K562 (cell line): ENCODE data around the gene PGD. TPM values are rescaled to one million over a fixed set of nuclear protein-coding genes. Genes with fewer than 3 reads are reported as not detected.

ENCODE experiments used
- ATF2 ChIP-seq: sonication (generic); formaldehyde crosslinking; IDR thresholded peaks from 2 replicates; pipeline ENCODE4 v1.8.1; 2022; ENCODE audit warnings: missing genetic modification reagents
- DPF2 ChIP-seq: fragments of 450-650 bp; IDR thresholded peaks from 2 replicates; pipeline ENCODE4 v1.6.1; 2016
- GTF2F1 ChIP-seq: IDR thresholded peaks from 2 replicates; pipeline ENCODE4 v1.6.1; 2011; ENCODE audit warnings: low read depth, low read length, improper control_type of control experiment
- HMGXB4 ChIP-seq: sonication (generic); formaldehyde crosslinking; IDR thresholded peaks from 2 replicates; pipeline ENCODE4 v1.8.1; 2023; ENCODE audit warnings: mild to moderate bottlenecking, missing genetic modification reagents
- HNRNPUL1 ChIP-seq: fragments of 200-400 bp; formaldehyde crosslinking; IDR thresholded peaks from 2 replicates; pipeline ENCODE4 v1.6.1; 2017; ENCODE audit warnings: low read length
- MEIS2 ChIP-seq: fragments of 450-650 bp; IDR thresholded peaks from 2 replicates; pipeline ENCODE4 v1.6.1; 2014; ENCODE audit warnings: mild to moderate bottlenecking; ENCODE audit not compliant: partially characterized antibody
- NFIX ChIP-seq: fragments of 250-450 bp; sonication (Bioruptor Pico); IDR thresholded peaks from 2 replicates; pipeline ENCODE4 v1.4.0; 2020; ENCODE audit warnings: low read depth, mild to moderate bottlenecking, moderate library complexity
- NR2F6 ChIP-seq: fragments of 450-650 bp; formaldehyde crosslinking; IDR thresholded peaks from 2 replicates; pipeline ENCODE4 v1.4.0; 2020; ENCODE audit warnings: mild to moderate bottlenecking
- NR3C1 ChIP-seq: sonication (generic); formaldehyde crosslinking; IDR thresholded peaks from 2 replicates; pipeline ENCODE4 v1.8.1; 2022; ENCODE audit warnings: missing genetic modification reagents
- RBM17 ChIP-seq: fragments of 200-400 bp; formaldehyde crosslinking; IDR thresholded peaks from 2 replicates; pipeline ENCODE4 v1.6.1; 2017; ENCODE audit warnings: low read depth, mild to moderate bottlenecking, low read length, borderline replicate concordance
- SAFB ChIP-seq: fragments of 200-400 bp; formaldehyde crosslinking; IDR thresholded peaks from 2 replicates; pipeline ENCODE4 v1.6.1; 2017; ENCODE audit warnings: low read depth, low read length, borderline replicate concordance
- SLC30A9 ChIP-seq: fragments of 250-450 bp; sonication (Bioruptor Pico); IDR thresholded peaks from 2 replicates; pipeline ENCODE4 v1.8.0; 2022; ENCODE audit warnings: mild to moderate bottlenecking, moderate library complexity
- SOX6 ChIP-seq: fragments of 450-650 bp; IDR thresholded peaks from 2 replicates; pipeline ENCODE4 v1.6.1; 2014; ENCODE audit warnings: mild to moderate bottlenecking
- TAF15 ChIP-seq: fragments of 200-400 bp; formaldehyde crosslinking; IDR thresholded peaks from 2 replicates; pipeline ENCODE4 v1.6.1; 2017; ENCODE audit warnings: mild to moderate bottlenecking, low read depth, low read length, moderate library complexity
- VEZF1 ChIP-seq: fragments of 200-800 bp; sonication (Bioruptor generic); IDR thresholded peaks from 2 replicates; pipeline ENCODE4 v1.6.1; 2017; ENCODE audit warnings: missing genetic modification characterization, missing compliant biosample characterization
- ZMIZ1 ChIP-seq, 2 experiments: fragments of 150-350 bp in 1 of 2; IDR thresholded peaks; 2 replicates each; pipeline ENCODE4 v1.6.1; 2012 to 2016; ENCODE audit warnings: low read depth in 2 of 2, low read length in 2 of 2, mild to moderate bottlenecking in 1 of 2, moderate library complexity in 1 of 2
- ZNF347 ChIP-seq: fragments of 450-650 bp; formaldehyde crosslinking; IDR thresholded peaks from 2 replicates; pipeline ENCODE4 v1.4.0; 2020; ENCODE audit warnings: low read depth, mild to moderate bottlenecking, moderate library complexity
- ZNF511 ChIP-seq: sonication (generic); formaldehyde crosslinking; IDR thresholded peaks from 2 replicates; pipeline ENCODE4 v1.8.0; 2022; ENCODE audit warnings: mild to moderate bottlenecking, missing genetic modification reagents
- ZNF589 ChIP-seq: fragments of 200-800 bp; sonication (Bioruptor generic); IDR thresholded peaks from 2 replicates; pipeline ENCODE4 v1.6.1; 2016; ENCODE audit warnings: low read depth, missing genetic modification characterization, missing compliant biosample characterization
- ZSCAN32 ChIP-seq: fragments of 450-650 bp; formaldehyde crosslinking; IDR thresholded peaks from 2 replicates; pipeline ENCODE4 v1.4.0; 2020; ENCODE audit warnings: mild to moderate bottlenecking, moderate library complexity
- polyA plus RNA-seq, 8 experiments: library from polyadenylated mRNA; depleted of rRNA in 4 of 8; stranded (reverse) in 5 of 8; unstranded in 3 of 8; fragments of >200 nt; fragmentation: Nextera tagmentation in 2 of 8; fragmentation: Illumina TruSeq in 1 of 8; extraction: Ambion mirVana in 2 of 8; extraction: Trizol in 1 of 8; gene quantifications; 2 replicates each; pipeline versions ENCODE4 v1.2.1 to v1.2.3, GENCODE V29; 2011 to 2014; ENCODE audit warnings: inconsistent platforms in 1 of 8, missing spikeins in 1 of 8
- total RNA-seq, 7 experiments: library from RNA; depleted of rRNA in 6 of 7; stranded (reverse); fragments of >200 nt in 6 of 7; fragmentation: Illumina TruSeq in 2 of 7; extraction: Trizol in 2 of 7; gene quantifications; 2 replicates each; pipeline versions ENCODE4 v1.2.1 to v1.2.3, GENCODE V29; 2011 to 2021; ENCODE audit warnings: low replicate concordance in 1 of 7

Gene PGD
- total and polyA plus RNA-seq, 9 of the 15 experiments (the other 6 are each of a cell fraction or from before 2014, with no cell fraction given), result 177 to 542 (median 270) TPM

- TF ChIP-seq MEIS2, result peak; percentile 59
- TF ChIP-seq HNRNPUL1, result no peak
- TF ChIP-seq ZNF347 (CRISPR knock-in tag), result no peak
- 0 out of 2 replicates have a peak, but pooled peaks have one; percentile 63 for TF ChIP-seq GTF2F1
- peak in 1 of 2 experiments; percentile 94 for TF ChIP-seq ZMIZ1 (IDR thresholded peaks at IDR 0.05; ENCODE audit: low read depth in 2 of 2, low read length in 2 of 2)
- TF ChIP-seq HMGXB4 (CRISPR knock-in tag), result no peak; the same call in 1 of the 2 replicates
- TF ChIP-seq SAFB, result peak; percentile 71
- TF ChIP-seq RBM17, result no peak
- 0 out of 2 replicates have a peak, but pooled peaks have one; percentile 41 for TF ChIP-seq ATF2 (CRISPR knock-in tag)
- no peak for TF ChIP-seq ZSCAN32 (CRISPR knock-in tag)
- TF ChIP-seq SOX6, result no peak; the same call in 1 of the 2 replicates
- no peak for TF ChIP-seq ZNF589
- no peak for TF ChIP-seq TAF15
- TF ChIP-seq DPF2, result no peak
- no peak for TF ChIP-seq NR2F6 (CRISPR knock-in tag)
- peak; percentile 83 for TF ChIP-seq VEZF1 (CRISPR knock-in tag)
- no peak for TF ChIP-seq NFIX
- peak; percentile 87; the same call in 1 of the 2 replicates for TF ChIP-seq NR3C1 (CRISPR knock-in tag)
- 0 out of 2 replicates have a peak, but pooled peaks have one; percentile 20 for TF ChIP-seq ZNF511 (CRISPR knock-in tag)
- no peak for TF ChIP-seq SLC30A9 (CRISPR knock-in tag)
Measured at GRCh38 chr1:10398734-10399443, at the start of gene PGD (continued).
